OCI-LY3 (cell line): ENCODE results near the gene URM1.

ENCODE experiments used
- EZH2phosphoT487 ChIP-seq: fragments of 200-600 bp; shearing (Covaris generic); IDR thresholded peaks from 2 replicates; pipeline ENCODE4 v1.6.1; 2018; ENCODE audit warnings: antibody characterized with exemption, mixed run types, low read depth
- TF ChIP-seq, protein P1 (sequence below): fragments of 200-600, 300-600 bp; sonication (generic); IDR thresholded peaks from 2 replicates; pipeline ENCODE4 v1.5.1; 2014; ENCODE audit warnings: antibody characterized with exemption, low read length, low read depth

DNA sequence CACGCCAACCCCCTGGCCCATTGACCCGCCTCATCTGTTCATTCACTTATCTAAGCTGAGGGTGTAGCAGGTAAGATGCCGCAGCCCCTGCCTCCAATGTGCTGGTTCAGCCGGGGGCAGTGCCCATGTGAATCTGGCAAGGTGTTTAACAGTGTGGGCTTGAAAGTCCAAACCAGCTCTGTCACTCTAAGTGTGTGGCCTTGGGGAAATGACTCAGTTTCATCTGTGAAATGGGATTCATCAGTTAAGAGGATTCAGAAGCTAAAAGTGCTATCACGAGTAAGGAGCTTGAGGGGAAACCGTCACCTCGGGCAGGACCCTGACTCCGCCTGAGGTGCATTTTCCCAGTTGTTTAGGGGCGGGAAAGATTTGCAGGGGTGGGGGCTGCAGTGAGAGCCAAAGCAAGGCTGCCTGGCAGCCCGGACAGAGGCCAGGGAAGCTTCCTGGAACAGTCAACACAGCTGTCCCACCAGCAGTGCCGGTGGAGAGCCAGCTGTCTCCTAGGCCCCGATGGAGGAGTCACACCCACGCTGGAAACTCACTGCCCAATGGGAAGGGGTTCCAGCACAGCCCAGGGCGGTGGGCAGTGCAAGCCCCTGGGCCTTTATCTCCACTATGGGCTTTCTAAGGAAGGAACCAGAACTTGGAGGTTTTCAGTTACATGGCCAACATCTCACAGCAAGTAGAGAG, 9.7 kb upstream of the URM1 start:
- TF ChIP-seq, protein P1, sequence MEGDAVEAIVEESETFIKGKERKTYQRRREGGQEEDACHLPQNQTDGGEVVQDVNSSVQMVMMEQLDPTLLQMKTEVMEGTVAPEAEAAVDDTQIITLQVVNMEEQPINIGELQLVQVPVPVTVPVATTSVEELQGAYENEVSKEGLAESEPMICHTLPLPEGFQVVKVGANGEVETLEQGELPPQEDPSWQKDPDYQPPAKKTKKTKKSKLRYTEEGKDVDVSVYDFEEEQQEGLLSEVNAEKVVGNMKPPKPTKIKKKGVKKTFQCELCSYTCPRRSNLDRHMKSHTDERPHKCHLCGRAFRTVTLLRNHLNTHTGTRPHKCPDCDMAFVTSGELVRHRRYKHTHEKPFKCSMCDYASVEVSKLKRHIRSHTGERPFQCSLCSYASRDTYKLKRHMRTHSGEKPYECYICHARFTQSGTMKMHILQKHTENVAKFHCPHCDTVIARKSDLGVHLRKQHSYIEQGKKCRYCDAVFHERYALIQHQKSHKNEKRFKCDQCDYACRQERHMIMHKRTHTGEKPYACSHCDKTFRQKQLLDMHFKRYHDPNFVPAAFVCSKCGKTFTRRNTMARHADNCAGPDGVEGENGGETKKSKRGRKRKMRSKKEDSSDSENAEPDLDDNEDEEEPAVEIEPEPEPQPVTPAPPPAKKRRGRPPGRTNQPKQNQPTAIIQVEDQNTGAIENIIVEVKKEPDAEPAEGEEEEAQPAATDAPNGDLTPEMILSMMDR, result no peak
- TF ChIP-seq EZH2phosphoT487, result no peak
